Loucy (cell line): Measurements from ENCODE around the gene SNX5.

ENCODE experiments used
- H2AFZ ChIP-seq: fragments of 200-600 bp; sonication (generic); 2 replicates; pipeline ENCODE4 v1.6.0; 2016; ENCODE audit warnings: antibody characterized with exemption, mild to moderate bottlenecking, low read length, moderate library complexity
- H3F3A ChIP-seq: fragments of 200-600 bp; 2 replicates; pipeline ENCODE4 v1.6.0; 2016; ENCODE audit warnings: antibody characterized with exemption, low read depth, mild to moderate bottlenecking
- H3K27me3 ChIP-seq: fragments of 200-600 bp; sonication (generic); 2 replicates; pipeline ENCODE4 v1.6.1; 2014; ENCODE audit warnings: low read length, mild to moderate bottlenecking; ENCODE audit not compliant: insufficient read depth, poor library complexity, severe bottlenecking
- H3K36me3 ChIP-seq: fragments of 200-600 bp; sonication (generic); 2 replicates; pipeline ENCODE4 v1.6.1; 2016; ENCODE audit warnings: low read length; ENCODE audit not compliant: insufficient read depth
- H3K4me1 ChIP-seq: fragments of 200-600 bp; sonication (generic); 2 replicates; pipeline ENCODE4 v1.5.1; 2014; ENCODE audit warnings: low read length, mild to moderate bottlenecking; ENCODE audit not compliant: insufficient read depth, poor library complexity, severe bottlenecking
- H3K4me2 ChIP-seq: fragments of 200-600 bp; sonication (generic); 2 replicates; pipeline ENCODE4 v1.6.0; 2014; ENCODE audit warnings: antibody characterized with exemption, low read length, low read depth, mild to moderate bottlenecking; ENCODE audit not compliant: poor library complexity, severe bottlenecking
- H3K4me3 ChIP-seq: fragments of 200-600 bp; sonication (generic); 2 replicates; pipeline ENCODE4 v1.5.1; 2014; ENCODE audit warnings: low read length, mild to moderate bottlenecking, mixed read lengths; ENCODE audit not compliant: poor library complexity, severe bottlenecking
- H3K79me2 ChIP-seq: fragments of 200-600 bp; sonication (generic); 2 replicates; pipeline ENCODE4 v1.6.1; 2014; ENCODE audit warnings: low read length; ENCODE audit not compliant: insufficient read depth
- H3K9ac ChIP-seq: fragments of 200-600 bp; sonication (generic); 2 replicates; pipeline ENCODE4 v1.6.0; 2014; ENCODE audit warnings: mild to moderate bottlenecking, low read depth, low read length, moderate library complexity; ENCODE audit not compliant: poor library complexity, severe bottlenecking
- H3K9me2 ChIP-seq: fragments of 200-600 bp; sonication (generic); replicated peaks from 2 replicates; pipeline ENCODE4 v1.6.1; 2016; ENCODE audit warnings: low read depth, low read length, mixed read lengths
- H3K9me3 ChIP-seq: fragments of 200-600 bp; sonication (generic); 2 replicates; pipeline ENCODE4 v1.6.1; 2014; ENCODE audit warnings: mild to moderate bottlenecking, antibody characterized with exemption, low read length, low read depth; ENCODE audit not compliant: insufficient read depth
- H4K20me1 ChIP-seq: fragments of 200-600 bp; sonication (generic); 2 replicates; pipeline ENCODE4 v1.6.0; 2014; ENCODE audit warnings: antibody characterized with exemption, low read length, mild to moderate bottlenecking; ENCODE audit not compliant: insufficient read depth, poor library complexity, severe bottlenecking
- CTCF ChIP-seq: fragments of 200-600 bp; sonication (generic); conservative IDR thresholded peaks from 2 replicates; pipeline ENCODE4 v1.5.1; 2014; ENCODE audit warnings: mild to moderate bottlenecking, antibody characterized with exemption, low read length
- EZH2phosphoT487 ChIP-seq: fragments of 200-600 bp; IDR thresholded peaks from 2 replicates; pipeline ENCODE4 v1.6.1; 2018; ENCODE audit warnings: antibody characterized with exemption, mild to moderate bottlenecking, moderate library complexity, borderline replicate concordance

Gene SNX5

GRCh38 chr20:17925940-17926300 is 42.7 kb downstream of the SNX5 start:
- Histone ChIP-seq H3K27me3 (no peaks in the 10 kb centered on the region), H3K4me2 (no peak overlapping the region), H3K9me3 (no peaks in the 10 kb centered on the region), H3K79me2 (no peaks in the 10 kb centered on the region), H3K4me3 (no peak overlapping the region), H3F3A (no peaks in the 10 kb centered on the region), H3K9me2 (no peaks in the 10 kb centered on the region), H3K4me1 (no peaks in the 10 kb centered on the region), H2AFZ (no peak overlapping the region), H3K9ac (no peak overlapping the region), H4K20me1 (no peaks in the 10 kb centered on the region), H3K36me3 (no peaks in the 10 kb centered on the region)
- TF ChIP-seq EZH2phosphoT487 (no peak), CTCF (no peak)

- Histone ChIP-seq H3K9me2 (no peaks in the 10 kb centered on the region), H3K4me3 (no peak overlapping the region), H2AFZ (no peak overlapping the region), H3K36me3 (no peaks in the 10 kb centered on the region), H3K9me3 (no peaks in the 10 kb centered on the region), H3K79me2 (no peaks in the 10 kb centered on the region), H3F3A (no peaks in the 10 kb centered on the region), H3K9ac (no peak overlapping the region), H3K4me1 (no peaks in the 10 kb centered on the region), H3K4me2 (no peak overlapping the region), H4K20me1 (no peaks in the 10 kb centered on the region), H3K27me3 (no peaks in the 10 kb centered on the region)
- TF ChIP-seq CTCF (no peak), EZH2phosphoT487 (no peak)
Observed at GRCh38 chr20:17925141-17925939, 43.3 kb downstream of the SNX5 start.

- H3F3A ChIP-seq, result no peaks in the 10 kb centered on the region
- H3K9ac ChIP-seq, result no peak overlapping the region
- no peaks in the 10 kb centered on the region for H3K36me3 ChIP-seq
- H3K4me2 ChIP-seq, result no peak overlapping the region
- peaks cover under 1% of the 10 kb centered on the region for H3K4me1 ChIP-seq
- H3K27me3 ChIP-seq, result no peaks in the 10 kb centered on the region
- no peak overlapping the region for H2AFZ ChIP-seq
- TF ChIP-seq EZH2phosphoT487, result no peak
- no peak for TF ChIP-seq CTCF
- H3K79me2 ChIP-seq, result no peaks in the 10 kb centered on the region
- H3K9me3 ChIP-seq, result no peaks in the 10 kb centered on the region
- H4K20me1 ChIP-seq, result no peaks in the 10 kb centered on the region
- H3K4me3 ChIP-seq, result no peak overlapping the region
- no peaks in the 10 kb centered on the region for H3K9me2 ChIP-seq
Observed at GRCh38 chr20:17921774-17922173, 46.8 kb downstream of the SNX5 start.
